GM21528 (cell line): ENCODE results near the gene ACY1.

Experiments used
- ATAC-seq: cut with Tn5 transposase; IDR thresholded peaks from one replicate; pipeline ENCODE4 v1.9.1; 2021; ENCODE audit warnings: mild to moderate bottlenecking, moderate library complexity; ENCODE audit not compliant: unreplicated experiment, low FRiP score

The ACY1 gene

DNA sequence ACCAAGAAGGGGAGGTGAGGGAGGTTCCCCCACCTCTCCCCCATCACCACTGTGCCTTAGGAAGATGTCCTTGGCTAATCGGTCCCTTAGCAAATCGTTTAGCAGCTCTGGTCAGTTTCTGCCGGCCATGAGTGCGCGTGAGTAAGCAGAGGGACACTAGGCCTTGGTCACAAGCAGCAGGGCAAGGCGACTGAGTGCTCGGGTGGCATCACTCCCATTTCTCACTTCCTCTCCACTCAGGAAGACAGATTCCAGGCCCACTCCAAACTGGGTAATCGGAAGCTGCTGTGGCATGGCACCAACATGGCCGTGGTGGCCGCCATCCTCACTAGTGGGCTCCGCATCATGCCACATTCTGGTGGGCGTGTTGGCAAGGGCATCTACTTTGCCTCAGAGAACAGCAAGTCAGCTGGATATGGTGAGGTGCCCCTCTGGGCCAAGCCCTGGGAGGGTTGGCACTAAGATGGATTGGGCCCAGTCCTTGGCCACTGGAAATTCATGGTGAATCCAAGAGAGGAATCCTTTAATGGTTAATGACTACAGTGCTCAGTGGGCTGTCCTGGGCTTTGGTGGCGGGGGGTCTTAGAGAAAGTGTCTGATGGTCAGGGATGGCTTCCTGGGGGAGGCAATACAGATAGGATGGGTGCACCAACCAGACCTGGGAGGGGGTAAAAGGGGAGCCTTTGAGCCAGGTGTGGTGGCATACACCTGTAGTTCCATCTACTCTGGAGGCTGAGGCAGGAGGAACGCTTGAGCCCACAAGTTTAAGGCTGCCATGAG is 37.2 kb upstream of the ACY1 start:
- no peak for ATAC-seq

DNA sequence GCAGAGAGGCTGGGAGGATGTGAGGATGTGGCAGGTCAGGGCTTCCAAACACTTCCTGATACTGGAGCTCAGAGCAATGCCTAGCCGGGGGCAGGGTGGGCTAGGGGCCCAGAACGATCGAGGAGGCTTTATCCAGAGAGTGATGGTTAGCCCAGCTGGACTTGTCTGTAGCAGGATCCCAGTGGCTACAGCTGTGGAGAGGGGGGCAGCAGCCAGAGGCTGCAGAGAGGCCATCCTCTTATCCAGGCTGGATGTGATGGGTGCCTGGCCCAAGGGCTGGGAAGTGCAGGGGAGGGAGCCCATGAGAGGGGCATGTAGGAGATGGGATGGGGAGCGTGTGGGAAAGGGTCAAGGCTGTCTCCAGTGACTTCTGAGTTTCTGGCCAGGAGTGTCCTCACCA is 36.5 kb upstream of the ACY1 start:
- ATAC-seq: no peak

DNA sequence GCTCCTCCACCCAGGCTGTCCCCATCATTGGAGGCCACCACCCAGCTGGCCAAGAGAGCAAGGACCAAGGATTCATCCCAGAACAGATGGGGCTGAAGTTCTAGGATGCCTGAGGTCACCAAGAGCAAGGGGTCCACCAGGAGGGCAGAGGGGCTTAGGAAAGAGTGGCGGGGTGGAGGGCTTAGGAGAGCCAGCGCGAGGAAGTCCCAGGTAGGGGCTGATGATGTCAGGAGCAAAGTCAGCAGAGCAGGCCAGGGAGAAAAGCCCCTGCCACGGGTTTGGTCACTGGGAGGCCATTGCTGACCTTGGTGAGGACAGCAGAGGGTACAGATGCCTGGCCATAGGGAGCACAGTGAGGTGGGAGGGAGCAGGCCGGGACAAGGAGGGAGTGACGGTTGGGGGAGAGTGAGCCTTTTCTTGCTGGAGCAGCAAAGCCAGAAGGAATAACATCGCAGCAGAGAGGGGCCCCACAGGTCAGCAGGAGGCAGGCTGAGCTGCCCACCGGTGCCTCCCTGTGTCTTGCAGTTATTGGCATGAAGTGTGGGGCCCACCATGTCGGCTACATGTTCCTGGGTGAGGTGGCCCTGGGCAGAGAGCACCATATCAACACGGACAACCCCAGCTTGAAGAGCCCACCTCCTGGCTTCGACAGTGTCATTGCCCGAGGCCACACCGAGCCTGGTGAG is 36.0 kb upstream of the ACY1 start:
- ATAC-seq: no peak

DNA sequence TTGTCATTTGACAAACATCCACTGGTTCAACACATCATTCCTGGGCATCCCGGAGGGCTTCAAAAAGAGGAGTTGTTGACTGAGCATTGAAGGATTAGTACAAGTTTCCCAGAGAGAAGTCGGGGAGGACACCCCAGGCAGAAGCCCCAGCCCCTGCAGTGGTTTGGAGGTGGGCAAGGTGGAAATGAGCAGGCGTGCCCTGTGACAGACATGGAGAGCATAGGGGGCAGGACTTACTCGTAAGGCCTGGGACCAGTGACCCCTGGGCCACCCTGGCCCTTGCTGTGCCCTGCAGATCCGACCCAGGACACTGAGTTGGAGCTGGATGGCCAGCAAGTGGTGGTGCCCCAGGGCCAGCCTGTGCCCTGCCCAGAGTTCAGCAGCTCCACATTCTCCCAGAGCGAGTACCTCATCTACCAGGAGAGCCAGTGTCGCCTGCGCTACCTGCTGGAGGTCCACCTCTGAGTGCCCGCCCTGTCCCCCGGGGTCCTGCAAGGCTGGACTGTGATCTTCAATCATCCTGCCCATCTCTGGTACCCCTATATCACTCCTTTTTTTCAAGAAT is 35.2 kb upstream of the ACY1 start:
- no peak for ATAC-seq

DNA sequence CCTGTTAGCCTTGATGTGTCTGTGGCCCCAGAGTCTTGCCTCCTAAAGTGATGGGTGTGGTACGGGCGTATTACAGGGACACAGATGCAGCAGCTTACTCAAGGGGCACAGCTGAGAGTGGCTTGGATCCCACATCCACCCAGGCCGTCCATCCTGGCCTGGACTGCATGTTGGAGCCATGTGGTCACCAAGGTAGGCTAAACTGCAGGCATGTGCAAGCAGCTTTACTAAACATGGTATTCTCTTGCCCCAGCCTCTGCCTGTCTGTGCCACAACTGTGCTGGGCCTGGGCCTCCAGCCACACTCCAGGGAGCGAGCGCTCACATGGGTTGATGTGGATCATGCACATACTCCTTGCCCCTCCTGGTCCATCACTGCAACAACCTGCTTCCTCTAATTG is 34.2 kb upstream of the ACY1 start:
- ATAC-seq: no peak

DNA sequence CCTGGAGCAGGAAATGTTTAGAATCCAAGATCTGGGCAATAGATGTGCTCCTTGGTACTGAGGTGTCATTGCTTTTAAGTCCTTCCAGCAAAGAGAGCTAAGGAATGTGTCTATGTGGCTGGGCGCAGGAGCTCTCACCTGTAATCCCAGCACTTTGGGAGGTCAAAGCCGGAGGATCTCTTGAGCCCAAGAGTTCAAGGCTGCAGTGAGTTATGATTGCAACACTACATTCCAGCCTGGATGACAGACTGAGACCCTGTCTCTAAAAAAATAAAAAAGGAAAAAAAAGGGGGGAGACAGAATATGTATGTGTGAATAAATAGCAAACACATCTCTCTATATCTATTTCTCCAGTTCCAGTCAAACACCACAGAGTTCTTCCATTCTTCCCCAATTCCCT is 32.4 kb upstream of the ACY1 start:
- no peak for ATAC-seq

DNA sequence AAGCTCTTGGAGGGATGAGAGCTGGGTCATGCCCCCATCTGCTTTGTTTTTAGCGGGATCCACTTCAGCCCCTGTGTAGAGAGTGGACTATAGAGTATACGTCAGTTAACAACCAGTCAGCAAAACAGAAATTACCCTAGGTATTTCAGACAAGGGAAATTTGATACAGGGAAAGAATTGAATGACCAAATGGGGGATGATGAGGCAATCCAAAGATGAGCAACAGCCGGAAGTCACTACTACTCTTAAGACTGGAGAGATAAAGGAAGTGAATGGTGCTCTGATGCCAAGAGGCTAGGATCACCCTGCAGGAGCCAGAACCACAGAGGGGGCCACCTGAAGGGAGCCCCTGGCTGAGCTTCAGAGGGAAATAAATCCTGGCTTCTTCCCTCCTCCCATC is 29.9 kb upstream of the ACY1 start:
- no peak for ATAC-seq

DNA sequence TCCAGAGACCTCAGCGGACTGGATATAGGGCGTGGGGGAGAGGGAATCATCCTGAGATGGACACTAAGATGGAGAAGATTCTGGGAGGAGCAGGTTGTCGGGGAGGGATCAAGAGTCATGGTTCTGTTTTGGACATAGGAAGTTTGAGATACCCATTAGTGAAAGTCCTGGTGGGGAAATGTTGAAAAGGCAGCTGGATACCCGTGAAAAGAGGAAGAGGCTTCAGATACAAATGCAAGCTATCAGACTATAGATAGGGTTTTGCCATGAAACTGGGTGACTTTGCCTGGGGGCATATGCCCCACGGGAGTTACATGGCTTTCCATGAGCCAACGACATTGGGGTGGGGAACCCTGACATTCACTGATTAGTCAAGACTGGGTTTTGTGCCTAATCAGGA is 29.2 kb upstream of the ACY1 start:
- ATAC-seq: no peak

DNA sequence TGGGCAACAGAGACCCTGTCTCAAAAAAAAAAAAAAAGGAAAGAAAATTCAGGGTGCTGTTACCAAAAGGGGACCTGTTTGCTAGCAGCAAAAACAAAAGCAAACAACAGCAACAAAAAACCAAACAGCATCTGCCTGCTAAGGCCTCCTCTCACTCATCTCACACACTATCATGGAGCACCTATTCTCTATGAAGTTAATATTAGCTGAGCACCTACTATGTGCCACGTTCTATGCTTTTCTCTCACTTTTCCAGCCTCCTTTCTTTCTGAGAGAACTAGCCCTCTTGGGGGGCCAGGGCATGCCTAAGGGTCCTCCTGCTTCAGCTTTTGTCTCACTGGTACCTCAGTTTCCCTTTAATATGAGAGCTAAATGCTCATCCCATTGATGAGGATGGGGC is 28.6 kb upstream of the ACY1 start:
- no peak for ATAC-seq

DNA sequence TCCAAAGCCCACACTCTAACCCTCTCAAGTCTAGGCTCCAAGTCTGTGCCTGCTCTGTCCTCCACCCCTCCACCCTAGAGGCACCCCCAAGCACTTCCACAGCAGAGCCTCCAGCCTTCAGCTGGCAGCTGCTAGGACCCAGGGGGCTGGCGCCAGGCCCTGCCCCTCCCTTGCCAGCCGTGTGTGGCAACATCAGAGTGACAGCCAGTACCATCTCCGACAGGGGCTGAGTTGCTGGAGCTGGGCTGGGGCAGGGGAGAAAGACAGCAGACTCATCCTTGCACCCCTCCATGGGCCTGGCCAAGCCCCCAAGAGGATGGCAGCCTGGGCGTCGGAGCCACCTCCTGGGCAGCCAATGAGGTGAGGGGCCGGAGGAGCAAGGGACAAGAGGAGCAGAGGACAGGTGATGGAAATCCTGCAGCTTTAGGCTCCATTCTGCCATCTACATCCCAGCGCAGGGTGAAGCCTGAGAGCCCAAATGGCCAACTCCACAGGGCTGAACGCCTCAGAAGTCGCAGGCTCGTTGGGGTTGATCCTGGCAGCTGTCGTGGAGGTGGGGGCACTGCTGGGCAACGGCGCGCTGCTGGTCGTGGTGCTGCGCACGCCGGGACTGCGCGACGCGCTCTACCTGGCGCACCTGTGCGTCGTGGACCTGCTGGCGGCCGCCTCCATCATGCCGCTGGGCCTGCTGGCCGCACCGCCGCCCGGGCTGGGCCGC is 28.0 kb upstream of the ACY1 start, which contains the start of gene GPR62:
Gene GPR62, plus strand, starts transcription at position 207 of the 718 bp plus-strand sequence. Its CDS starts 272 bp downstream, at position 479.
- no peak for ATAC-seq

DNA sequence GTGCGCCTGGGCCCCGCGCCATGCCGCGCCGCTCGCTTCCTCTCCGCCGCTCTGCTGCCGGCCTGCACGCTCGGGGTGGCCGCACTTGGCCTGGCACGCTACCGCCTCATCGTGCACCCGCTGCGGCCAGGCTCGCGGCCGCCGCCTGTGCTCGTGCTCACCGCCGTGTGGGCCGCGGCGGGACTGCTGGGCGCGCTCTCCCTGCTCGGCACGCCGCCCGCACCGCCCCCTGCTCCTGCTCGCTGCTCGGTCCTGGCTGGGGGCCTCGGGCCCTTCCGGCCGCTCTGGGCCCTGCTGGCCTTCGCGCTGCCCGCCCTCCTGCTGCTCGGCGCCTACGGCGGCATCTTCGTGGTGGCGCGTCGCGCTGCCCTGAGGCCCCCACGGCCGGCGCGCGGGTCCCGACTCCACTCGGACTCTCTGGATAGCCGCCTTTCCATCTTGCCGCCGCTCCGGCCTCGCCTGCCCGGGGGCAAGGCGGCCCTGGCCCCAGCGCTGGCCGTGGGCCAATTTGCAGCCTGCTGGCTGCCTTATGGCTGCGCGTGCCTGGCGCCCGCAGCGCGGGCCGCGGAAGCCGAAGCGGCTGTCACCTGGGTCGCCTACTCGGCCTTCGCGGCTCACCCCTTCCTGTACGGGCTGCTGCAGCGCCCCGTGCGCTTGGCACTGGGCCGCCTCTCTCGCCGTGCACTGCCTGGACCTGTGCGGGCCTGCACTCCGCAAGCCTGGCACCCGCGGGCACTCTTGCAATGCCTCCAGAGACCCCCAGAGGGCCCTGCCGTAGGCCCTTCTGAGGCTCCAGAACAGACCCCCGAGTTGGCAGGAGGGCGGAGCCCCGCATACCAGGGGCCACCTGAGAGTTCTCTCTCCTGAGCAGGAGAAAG is 27.2 kb upstream of the ACY1 start:
- ATAC-seq: no peak

DNA sequence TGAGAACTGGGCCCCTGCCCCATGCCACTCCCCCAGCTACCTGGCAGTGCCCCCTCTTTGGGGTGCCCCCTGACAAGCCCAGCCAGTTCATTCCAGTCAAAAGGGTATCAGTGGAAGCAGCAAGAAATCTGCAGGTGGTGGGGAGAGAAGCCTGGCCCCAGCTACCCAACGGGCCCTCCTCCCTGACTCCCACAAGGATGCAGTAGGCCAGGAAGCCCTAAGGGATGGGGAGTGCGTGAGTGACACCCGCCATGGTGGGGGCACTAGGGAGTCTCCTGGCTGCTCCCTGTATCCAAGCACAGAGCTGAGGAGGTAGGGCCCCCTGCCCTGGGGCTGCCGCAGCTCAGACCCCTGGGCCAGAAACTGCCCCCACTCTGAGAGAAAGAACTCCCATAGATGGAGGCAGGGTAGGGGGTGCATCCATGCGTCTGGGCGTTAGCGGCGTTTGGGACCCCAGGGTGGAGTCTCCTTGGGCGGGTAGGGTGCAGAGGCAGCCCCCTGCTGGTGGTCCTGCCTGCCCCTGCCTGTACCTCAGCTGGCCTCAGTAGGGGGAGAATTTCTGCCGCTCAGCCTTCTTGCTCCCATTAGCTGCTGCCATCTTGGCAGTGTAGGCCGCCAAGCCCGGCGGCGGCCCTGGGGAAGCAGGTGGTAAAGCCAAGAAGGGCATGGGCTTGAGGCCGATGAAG is 25.7 kb upstream of the ACY1 start:
- ATAC-seq: no peak

DNA sequence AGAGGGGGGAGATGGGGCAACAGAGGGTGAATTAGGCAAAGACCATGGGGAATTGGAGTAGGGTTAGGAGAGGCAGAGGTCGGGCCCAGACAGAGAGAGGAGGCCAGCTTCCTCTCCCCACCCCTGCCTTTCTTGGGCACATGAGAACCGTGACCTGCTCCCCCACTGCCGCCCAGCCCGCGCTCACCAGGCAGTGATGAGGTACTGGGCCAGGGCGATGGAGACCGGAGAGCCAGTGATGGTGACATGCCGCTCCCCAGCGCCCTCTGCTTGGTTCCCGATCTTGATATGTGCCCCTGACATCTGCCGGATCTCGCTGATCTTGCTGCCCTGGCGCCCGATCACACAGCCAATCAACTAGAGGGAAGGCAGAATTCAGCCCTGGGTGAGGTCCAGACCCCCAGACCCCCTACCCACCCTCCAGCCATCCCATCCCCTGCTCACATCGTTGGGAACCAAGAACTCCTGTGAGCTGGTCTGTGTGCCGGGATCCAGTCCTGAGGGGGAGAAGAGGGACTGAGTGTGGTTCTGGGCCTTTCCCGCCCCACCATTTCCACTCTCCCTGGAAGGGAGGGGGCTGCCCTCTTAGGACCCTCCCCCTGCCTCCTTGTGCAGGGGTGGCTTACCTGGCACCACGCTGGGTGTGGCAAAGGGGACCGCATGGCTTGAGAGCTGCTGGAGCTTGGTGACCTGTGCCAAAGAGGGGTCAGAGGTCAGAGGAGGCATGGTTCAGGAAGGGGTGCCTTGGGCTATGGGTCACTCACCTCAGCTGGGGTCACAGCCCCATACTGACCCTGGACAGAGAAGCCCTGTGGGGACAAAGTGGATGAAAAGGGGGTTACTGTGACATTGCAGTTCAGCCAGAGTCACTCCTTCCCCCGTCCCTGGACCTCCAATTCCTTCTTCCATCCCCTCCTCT is 24.5 kb upstream of the ACY1 start:
- ATAC-seq: no peak

DNA sequence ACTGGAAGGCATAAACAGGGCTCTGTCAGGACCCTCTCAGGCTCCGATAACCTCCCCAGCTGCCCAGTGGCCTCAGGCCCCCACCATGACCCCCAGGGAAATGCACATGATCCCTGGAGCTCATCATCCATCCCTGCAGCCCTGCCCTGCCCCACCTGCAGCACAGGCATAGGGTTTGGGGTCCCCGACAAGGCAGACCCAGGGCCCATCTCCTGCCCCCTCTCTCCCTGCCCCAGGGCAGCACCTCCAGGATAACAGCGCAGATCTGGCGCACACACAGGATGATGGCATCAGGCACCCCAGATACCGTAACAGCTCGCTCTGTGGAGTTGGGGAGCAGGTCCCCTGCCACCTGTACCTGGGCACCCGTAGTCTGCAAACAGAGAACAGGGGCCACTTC is 23.7 kb upstream of the ACY1 start:
- ATAC-seq: no peak

DNA sequence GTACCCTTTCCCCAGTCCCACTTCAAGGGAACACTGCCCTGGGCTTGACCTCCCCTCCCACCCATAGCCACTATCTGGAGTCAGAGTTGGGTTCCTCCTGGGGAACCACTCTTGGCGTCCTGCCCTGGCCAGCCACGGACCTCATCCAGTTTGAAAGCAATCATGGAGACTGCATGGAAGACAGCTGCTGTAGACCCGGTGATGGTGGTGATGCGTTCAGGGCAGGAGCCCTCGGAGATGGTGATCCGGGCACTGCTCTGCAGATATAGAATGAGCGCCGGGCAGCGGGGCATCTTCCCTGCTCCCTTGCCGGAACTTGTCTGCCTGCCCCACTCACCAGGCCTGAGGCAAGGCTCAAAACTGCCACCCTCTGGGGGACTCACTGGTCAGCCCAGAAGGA is 22.9 kb upstream of the ACY1 start:
- ATAC-seq: no peak

DNA sequence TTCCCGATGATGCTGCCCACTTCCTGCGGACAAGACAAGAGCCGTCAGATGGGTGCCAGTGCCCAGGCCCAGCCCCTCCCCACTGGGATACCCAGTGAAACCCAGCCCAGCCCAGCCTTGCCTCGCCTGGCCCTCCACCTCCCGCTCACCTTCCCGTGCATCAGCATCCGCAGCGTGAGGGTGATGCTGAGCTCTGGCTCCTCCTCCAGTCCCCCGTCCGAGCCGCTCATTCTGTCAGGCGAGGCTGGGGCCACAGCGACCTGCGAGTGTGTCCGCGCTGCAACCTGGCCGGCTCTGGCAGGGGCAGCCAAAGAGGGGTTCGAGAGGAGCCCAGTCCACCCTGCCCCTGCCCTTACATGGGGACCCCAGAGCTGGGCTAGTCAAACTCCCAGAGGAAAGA is 22.3 kb upstream of the ACY1 start:
- ATAC-seq: no peak

DNA sequence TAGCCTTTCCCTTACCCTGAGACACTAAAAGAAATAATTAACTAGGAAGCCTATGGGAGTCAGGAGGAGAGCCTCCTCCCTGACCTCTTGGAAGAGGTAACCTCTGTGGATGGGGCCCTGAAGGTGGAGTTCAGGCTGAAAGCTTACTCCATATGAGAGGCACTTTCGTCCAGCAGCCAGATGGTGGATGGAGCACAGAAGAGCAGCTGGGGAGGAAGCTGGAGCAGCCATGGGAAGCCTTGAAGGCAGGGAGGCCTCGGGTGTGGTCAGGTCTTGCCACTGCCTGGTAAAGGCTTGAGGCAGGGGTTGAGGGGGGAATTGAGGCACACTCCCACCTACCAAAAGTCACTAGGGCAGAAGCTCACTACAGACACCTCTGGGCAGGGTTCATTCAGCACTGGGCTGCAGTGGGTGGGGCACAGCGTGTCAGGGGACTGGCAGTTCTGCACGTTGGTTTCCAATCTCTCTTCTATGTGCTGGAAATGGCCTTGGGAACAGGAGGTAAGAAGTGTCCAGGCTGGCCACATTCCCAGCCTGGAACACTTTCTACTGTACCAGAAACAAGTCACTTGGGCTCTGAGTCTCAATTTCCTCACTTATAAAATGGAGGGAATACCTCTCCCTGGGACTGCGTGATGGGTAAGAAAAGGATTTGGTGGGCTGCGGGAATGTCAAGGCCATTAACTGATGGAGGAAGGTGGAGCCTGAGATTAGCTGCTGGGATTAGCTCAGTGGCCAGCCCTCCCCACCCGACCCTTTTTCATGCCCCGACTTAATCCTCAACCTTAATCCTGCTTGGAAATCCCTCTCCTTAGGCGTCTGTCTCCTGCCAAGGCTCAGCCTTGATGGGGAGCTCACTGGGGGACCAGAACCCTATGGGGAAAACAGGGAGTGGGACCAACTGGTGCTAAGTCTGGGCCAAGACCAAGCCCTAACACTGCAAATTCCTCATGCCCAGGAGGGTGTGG is 21.4 kb upstream of the ACY1 start:
- ATAC-seq: no peak
